HG03558 (cell line): Measurements from ENCODE around the gene DYNC1I2.
"Not testable (repeated sequence)": the region's sequence is repeated elsewhere in the genome, so short reads cannot be mapped to it uniquely, and the experiment has no call there.

Experiments
- ATAC-seq: cut with Tn5 transposase; IDR thresholded peaks from one replicate; pipeline ENCODE4 v1.9.1; 2021; ENCODE audit warnings: moderate number of reproducible peaks; ENCODE audit not compliant: unreplicated experiment; ENCODE audit errors: extremely low read depth

DYNC1I2 gene

DNA sequence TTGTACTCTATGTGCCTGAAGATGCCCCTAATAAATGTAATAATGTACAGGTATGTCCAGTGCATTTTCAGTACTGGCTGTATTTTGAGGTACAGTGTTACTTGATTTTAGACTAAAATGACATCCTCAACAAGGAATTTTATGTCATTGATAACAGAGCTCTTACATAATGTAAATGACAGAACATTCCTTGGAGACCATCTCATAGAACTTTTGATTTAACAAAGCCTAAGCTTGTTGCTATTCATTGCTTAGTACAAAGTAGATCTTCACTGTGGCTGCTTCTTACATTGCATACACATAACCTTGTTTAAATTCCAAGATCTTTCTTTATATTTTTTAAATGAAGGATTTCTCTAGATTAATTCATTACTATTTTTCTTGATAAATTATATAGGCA lies 24.1 kb downstream of the DYNC1I2 start:
- ATAC-seq = no peak

DNA sequence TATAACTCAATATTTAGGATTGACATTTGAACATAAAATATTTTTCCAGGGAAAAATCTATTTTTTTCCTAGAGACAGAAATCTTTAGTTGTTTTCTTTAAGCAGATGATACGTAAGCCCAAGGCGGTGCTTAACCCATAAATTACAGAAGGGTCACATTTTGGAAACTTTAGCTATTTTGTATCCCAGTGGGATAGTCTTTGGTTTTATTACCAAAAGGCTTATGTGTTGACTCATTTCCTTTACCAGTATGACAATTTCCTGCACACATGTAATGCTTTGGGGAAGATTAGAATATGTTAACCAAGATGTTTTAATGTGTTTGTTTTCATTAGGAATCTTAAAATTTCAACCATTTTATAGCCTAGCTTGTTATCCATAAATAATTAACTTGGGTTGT lies 24.8 kb downstream of the DYNC1I2 start:
- ATAC-seq = no peak

DNA sequence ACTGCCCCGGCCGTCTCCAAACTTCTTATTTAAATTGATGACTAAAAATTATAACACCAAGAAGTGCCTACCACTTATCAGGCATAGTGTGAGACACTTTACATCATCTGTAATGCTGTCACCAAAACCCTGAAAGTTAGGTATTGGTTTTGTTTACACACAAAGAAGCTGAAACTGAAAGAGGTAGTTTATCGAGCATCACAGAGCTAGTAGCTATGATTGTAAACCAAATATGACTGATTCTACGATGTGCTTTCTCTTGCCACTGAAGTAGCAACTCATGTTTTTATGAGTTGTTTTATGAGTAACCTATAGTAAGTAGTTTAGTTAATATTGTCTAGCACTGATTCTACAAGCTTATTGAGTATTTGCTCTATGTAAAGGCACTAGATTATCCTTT lies 31.5 kb downstream of the DYNC1I2 start:
- ATAC-seq = no peak

DNA sequence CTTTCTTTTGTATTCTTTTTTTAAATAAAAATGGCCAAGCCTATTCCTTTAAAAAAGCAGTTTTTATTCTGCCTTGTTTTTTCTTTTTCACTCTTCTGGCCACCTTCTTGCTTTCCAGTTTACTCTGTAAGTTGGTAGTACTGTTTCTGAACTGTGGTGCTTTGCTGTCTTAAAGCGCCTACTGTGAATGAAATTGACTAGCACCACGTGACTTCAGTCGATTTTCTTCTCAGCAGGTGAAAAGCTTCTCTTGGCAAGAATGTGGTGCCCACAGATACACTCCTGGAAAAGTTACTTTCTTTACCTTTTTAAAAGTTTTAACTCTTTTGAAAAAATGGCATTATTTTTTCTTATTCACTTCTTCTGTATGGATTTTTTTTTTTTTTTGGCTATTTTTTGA lies 32.4 kb downstream of the DYNC1I2 start:
- ATAC-seq = no peak

DNA sequence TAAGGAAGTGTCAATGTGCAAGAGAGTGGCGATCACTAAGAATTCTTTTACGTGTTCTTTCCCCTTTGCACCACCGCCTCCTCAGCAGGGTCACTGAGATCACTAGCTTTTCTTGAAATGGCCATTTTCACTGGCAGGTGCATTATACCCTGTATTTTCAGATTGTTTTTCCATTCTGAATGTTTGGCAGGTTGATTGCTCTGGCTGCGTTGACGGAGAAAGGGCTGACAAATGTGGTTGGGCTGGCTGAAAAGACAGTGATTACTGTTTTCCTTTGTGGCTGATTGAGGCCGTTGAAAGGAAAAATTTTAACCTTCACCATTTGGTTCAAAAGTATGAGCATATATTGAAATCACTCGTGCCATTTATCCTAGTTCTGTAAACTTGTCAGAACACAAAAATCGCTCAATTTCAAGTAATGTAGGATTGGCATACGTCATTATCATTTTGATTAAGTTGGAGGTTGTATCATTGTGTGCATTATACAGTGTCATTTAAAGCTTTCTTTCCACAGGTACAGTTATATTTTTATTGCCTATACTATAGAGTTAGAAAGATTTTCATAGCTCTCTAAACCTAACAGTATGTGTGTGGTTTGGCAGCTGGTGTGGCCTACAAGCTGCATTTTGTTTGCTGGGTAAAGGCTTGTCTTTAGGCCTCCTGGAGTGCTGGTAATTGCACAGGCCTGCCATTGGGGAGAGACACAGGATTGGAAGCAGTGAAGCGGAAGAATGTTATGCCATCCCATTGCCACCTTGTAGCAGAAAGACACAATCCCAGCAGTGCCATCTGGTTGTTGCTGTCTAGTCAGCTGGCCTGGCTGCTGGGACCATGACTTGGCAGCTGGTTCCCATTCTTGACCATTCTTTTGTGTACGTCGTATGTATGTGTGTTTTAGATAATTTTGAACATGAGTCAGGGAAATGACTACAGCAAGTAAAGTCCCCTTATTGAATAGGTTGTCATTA lies 36.7 kb downstream of the DYNC1I2 start:
- ATAC-seq = no peak

DNA sequence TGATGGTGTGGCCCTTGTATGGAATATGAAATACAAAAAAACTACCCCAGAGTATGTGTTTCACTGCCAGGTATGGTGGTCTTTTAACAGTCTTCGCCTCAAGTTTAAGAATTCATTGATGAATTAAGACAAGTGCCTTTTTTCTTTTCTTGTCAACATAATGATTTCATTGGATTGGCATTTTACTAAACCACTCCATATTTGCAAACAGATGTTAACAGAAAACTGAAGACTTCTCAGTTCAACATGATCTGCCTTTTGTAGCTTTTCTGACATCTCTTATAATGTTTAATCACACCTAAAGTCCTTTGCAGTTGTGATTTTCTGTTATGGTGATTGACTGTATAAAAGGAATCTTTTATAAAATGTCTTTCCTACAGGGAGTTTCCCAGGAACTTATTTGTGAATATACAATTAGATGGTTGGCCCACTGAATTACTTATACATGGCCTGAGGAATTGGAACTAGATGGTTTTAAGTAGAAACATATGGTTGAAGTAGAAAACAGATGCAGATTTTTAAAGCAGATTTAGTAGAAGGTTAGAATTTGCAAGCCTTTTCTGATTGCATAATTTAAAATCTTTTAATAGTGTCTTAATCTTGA lies 39.7 kb downstream of the DYNC1I2 start:
- ATAC-seq = no peak

DNA sequence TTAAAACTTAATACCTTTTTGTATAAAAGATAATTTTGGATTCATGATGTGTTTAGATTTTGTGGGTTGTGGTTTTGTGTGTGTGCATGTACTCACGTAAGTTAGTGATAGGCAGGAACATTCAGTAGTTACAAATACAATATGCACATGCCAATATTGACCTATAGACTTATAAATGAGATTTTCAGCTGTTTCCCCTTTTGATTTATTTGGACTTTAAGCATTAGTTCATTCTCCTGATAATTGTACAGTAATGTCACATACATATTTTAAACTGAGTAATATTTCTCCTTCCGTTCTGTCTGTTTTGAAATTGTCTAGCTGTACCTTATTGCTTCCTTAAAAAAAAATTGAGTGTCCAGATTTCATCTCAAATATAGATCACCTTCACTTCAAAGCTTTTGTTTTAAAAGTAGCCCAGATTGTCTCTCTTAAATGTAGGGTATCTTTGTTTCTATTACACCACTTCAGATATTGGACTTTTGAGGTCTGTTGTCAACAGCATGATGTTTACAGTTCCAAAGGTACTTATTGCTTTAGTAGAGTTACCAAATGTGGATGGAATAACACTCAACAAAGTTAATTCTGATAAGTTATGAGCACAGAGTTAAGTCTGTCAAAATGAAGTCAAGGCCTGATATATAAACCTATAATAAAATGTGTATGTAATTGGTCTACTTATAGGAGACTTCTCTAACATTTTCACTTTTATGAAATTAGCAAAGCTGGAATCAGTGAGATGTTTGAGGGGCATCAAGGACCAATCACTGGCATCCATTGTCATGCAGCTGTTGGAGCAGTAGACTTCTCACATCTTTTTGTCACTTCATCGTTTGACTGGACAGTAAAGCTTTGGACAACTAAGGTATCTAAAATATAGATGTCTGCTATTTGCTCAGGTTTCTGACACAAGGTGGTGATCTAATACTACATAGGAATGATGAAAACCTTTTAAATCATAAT lies 42.0 kb downstream of the DYNC1I2 start:
- no peak for ATAC-seq

DNA sequence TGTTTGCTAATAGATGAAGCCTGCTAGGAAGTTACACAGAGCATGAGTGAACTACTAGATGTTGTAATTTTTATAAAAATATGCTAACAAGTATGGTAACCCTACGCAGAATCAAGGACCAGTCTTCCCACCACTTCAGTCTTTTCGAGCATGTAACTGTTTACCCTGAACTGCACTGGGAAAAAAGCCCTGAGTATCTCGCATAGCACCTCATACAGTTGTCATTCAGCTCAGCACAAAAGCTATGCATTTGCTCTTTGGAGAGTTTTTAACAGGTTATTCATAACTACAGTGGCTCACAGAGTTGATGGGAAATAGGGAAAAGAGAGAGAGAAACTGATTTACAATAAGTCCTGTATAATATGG lies 42.7 kb downstream of the DYNC1I2 start:
- no peak for ATAC-seq

DNA sequence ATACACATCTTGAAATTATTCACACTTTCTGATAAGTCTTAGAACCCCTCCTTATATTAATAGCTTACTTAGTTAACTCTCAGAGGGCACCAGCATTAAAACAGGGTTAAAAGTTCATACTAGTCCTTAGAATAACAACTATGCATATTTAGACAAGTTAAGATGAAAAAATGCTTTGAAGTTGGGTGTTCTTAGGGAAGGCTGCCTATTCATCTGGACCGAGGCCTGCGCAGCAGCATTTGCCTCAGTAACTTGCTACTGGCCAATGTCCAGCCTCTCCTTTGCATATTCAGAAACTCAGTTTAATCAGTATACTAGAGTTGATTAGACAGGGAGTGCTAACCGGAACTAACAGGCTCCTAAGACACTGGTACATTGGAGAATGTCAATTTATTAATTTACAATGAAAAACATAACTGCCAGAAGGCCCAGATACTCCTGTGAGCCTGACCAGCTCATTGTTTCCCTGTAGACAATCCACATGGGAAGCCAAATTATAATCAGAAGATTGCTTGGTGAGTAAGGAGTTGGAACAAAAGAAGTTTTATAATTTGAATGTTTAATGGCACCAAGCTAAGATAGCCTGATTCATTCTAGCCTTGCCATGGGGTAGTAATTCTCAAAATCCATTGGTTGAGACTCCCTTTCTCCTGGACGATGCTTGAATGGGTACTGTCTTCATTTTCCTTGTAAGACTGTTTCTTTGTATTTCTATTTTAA lies 48.9 kb downstream of the DYNC1I2 start:
- no peak for ATAC-seq

DNA sequence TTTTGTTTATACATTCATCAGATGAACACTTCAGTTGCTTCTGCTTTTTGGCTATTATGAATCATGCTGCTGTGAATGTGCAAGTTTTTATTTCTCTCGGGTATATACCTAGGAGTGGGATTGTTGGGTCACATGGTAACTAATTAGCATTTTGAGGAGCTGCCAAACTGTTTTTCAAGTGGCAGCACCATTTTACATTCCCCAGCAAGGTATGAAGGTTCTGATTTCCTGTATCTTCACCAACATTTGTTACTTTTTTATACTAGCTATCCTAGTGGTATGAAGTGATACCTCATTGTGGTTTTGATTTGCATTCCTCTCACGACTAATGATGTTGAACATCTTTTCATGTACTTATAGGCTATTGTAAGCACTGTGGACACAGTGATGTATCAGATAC lies 53.9 kb downstream of the DYNC1I2 start:
- no peak for ATAC-seq

DNA sequence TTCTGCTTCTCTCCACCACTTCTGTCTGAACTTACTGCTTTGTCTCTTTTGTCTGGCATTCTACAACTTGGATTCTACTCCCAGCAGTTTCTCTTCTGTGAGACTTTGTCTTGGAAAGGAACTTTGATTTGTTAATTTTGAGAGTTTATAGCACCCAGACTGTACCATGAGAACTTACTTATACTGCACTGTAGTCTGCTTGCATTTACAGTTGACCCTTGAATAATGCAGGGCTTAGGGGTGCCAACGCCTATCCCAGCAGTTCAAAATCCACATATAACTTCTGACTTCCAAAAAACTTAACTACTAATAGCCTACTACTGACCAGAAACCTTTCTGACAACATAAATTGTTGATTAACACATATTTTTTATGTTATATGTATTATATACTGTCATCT lies 55.5 kb downstream of the DYNC1I2 start:
- ATAC-seq = no peak

DNA sequence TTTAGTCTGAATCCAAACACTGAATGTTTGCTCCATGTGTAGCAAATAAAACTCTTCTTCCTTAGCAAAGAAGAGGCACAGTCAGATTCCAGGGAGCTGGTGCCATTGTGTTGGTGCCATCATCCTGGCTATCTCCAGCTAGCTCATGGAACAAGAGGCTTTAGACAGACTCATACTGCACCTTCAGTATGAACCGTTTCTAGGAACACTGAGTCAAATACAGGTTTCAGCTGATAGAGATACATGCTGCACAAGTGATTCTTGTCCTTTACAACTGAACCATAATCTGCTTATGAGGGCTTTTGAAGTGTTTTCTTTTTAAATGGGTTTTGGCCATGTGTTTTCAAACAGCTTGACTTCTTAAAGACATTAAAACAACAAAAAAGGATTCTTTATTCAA lies 57.9 kb downstream of the DYNC1I2 start:
- no peak for ATAC-seq

DNA sequence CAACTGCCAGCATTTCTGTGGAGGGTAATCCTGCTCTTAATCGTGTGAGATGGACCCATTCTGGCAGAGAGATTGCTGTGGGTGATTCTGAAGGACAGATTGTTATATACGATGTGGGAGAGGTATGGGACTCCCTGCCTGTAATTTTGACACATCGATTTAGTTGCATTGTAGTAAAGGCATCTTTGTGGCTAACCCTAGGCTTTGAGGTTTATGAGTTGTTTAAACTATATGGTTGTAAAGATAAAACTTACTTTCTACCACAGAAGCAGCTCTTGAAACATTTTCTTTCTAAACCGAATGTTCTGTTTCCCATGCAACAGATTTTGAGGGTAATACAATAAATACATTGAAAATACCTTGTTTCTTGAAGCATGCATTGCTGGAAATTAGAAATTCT lies 58.5 kb downstream of the DYNC1I2 start:
- ATAC-seq = no peak

DNA sequence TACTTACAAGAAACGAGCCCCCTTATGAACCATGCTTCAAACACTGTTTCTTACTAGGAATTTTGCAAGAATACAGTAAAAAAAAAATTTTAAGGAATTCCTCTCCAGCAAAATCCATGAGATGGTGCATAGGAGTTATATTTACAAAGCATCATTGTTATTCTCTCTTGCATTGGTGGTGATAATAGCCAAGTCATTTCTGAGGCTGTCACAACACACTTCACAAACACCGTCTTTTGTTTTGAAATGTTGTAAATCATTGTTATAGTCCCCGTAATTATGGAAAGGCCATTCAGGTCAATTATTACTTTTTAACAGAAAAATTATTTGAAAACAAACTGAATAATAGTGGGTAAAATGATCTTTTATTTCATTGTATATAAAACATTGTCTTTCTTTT lies 60.1 kb downstream of the DYNC1I2 start:
- no peak for ATAC-seq

DNA sequence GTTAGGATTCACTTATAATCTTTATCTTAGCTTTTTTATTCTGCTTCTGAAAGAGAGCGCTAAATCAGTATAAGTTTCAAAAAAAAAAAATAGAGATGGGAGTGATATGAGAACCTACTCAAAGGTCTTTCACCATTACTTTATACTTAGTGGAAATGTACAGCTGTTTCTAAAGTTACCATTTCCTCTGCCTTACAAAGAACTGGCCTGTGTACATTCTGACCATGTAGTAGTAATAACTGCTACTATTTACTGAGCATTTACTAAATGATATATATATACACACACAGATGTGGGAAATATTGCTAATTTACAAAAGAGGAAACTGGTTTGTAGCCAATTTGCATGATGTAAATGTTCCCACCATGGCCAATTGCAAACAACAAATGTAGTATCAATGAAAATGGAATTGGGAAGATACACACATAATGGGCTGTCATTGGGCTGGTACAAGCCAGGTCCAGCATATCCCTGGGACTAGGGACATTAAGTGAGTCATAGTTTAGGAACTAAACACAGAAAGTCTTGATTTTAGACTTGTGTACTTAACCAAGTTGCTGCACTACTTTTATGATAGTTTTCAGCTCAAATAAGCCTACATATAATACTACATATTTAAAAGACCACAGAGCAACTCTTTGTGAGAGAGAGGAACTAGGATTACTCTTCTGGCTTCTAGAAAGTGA lies 67.1 kb downstream of the DYNC1I2 start:
- no peak for ATAC-seq

DNA sequence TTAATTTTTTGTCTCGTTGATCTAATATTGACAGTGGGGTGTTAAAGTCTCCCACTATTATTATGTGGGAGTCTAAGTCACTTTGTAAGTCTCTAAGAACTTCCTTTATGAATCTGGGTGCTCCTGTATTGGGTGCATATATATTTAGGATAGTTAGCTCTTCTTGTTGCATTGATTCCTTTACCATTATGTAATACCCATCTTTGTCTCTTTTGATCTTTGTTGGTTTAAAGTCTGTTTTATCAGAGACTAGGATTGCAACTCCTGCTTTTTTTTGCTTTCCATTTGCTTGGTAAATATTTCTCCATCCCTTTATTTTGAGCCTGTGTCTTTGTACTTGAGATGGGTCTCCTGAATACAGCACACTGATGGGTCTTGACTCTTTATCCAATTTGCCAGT lies 71.5 kb downstream of the DYNC1I2 start:
- not testable (repeated sequence) for ATAC-seq

DNA sequence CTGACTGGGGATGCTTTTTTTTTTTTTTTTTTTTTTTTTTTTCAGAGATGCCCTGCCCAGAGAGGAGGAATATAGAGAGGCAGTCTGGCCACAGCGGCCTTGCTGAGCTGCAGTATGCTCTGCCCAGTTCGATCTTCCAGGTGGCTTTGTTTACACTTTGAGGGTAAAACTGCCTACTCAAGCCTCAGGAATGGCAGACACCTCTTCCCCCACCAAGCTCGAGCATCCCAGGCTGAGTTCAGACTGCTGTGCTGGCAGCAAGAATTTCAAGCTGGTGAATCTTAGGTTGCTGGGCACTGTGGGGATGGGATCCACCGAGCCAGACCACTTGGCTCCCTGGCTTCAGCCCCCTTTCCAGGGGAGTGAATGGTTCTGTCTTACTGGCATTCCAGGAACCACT lies 73.9 kb downstream of the DYNC1I2 start:
- not testable (repeated sequence) for ATAC-seq

DNA sequence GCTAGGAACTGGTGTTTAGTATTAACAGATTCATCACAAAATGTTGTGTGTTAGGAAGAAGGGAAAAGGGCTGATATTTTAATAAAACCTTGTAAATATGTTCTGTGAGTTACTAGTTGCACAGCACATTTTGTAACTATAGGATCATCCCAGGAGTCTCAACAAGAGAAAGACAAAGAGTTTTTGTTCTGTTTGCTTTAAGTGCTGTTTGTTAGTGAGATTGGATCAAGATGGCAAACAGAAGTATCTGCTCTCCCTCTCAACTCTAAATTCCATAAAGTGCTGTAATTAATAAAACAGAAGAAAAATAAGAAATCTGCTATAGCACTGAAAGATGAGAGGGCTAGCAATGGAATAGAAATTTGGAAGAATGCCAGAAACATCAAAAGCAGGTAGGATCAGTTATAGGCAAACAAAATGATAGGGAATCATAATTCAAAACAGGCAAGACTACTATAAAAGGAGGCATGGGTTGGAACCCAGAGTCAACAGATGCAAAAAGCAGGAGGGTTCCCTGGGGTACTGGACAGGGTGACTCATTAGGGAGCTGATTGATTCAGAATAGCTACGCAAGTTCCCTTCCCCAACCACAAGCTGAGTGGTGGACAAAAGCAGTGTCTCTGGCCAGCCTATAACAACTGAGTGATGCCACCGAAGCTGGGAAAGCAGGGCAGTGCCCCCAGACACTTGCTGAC lies 75.8 kb downstream of the DYNC1I2 start:
- ATAC-seq = no peak

DNA sequence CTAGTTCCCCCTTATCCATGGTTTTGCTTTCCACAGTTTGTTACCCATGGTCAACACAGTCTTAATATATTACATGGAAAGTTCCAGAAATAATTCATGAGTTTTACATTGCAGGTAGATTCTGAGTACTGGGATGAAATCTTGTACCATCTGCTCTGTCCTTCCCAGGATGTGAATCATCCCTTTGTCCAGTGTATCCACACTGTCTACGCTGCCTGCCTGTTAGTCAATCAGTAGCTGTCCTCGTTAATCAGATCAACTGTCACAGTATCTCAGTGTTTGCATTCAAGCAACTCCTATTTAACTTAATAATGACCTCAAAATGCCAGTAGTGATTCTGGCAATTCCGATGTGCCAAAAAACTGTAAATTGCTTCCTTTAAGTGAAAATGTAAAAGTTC lies 76.3 kb downstream of the DYNC1I2 start:
- ATAC-seq = no peak
